PC-9 (cell line): Measurements from ENCODE around the gene FUNDC2. TPM values are rescaled to one million over a fixed set of nuclear protein-coding genes. Genes with fewer than 3 reads are reported as not detected.

Experiments
- BruUV-seq: library from RNA; stranded (reverse); fragments of 400-500 nt; replicated peaks from 2 replicates; lab custom pipeline; 2021; lab: Mats Ljungman, UMichigan
- CTCF ChIA-PET: fragments of 300-600 bp; sonication (Branson Sonifier 250); formaldehyde crosslinking; loops from one replicate; lab custom pipeline; 2022; ENCODE audit warnings: antibody characterized with exemption; lab: Charles Lee
- POLR2A ChIA-PET: fragments of 300-600 bp; sonication (Branson Sonifier 250); formaldehyde crosslinking; loops from one replicate; lab custom pipeline; 2022; ENCODE audit warnings: antibody characterized with exemption; ENCODE audit not compliant: unreplicated experiment; lab: Charles Lee
- DNase-seq, 2 experiments: peaks; one replicate each; pipeline versions ENCODE4 v3.0.0 to v3.0.0-alpha.2; 2015 to 2022; ENCODE audit warnings: mixed read lengths in 1 of 2
- H2AFZ ChIP-seq: fragments of 200-600 bp; sonication (generic); 2 replicates; pipeline ENCODE4 v1.8.1; 2017; ENCODE audit warnings: antibody characterized with exemption
- H3F3A ChIP-seq: fragments of 200-600 bp; sonication (generic); 2 replicates; pipeline ENCODE4 v1.8.1; 2017; ENCODE audit warnings: antibody characterized with exemption, mild to moderate bottlenecking, low read depth; ENCODE audit not compliant: insufficient read depth
- H3K27ac ChIP-seq: fragments of 200-600 bp; sonication (generic); 2 replicates; pipeline ENCODE4 v1.6.1; 2016; ENCODE audit warnings: mixed run types
- H3K27me3 ChIP-seq: fragments of 200-600 bp; sonication (generic); 2 replicates; pipeline ENCODE4 v1.6.1; 2016; ENCODE audit warnings: low read depth, mixed run types; ENCODE audit not compliant: insufficient read depth
- H3K36me3 ChIP-seq: fragments of 200-600 bp; sonication (generic); 2 replicates; pipeline ENCODE4 v1.6.1; 2016; ENCODE audit warnings: low read depth, mixed run types
- H3K4me1 ChIP-seq: fragments of 200-600 bp; sonication (generic); replicated peaks from 2 replicates; pipeline ENCODE4 v1.6.1; 2016; ENCODE audit warnings: mixed run types; ENCODE audit not compliant: insufficient read depth
- H3K4me2 ChIP-seq: fragments of 200-600 bp; sonication (generic); 2 replicates; pipeline ENCODE4 v1.6.1; 2017; ENCODE audit warnings: mixed run types
- H3K4me3 ChIP-seq: fragments of 200-600 bp; sonication (generic); 2 replicates; pipeline ENCODE4 v1.6.1; 2016; ENCODE audit warnings: mixed run types
- H3K79me2 ChIP-seq: fragments of 200-600 bp; sonication (generic); 2 replicates; pipeline ENCODE4 v1.6.1; 2017; ENCODE audit warnings: low read depth, mixed run types
- H3K9me2 ChIP-seq: fragments of 200-600 bp; sonication (generic); 2 replicates; pipeline ENCODE4 v1.8.1; 2017; ENCODE audit warnings: mild to moderate bottlenecking; ENCODE audit not compliant: insufficient read depth
- H3K9me3 ChIP-seq: fragments of 200-600 bp; sonication (generic); 2 replicates; pipeline ENCODE4 v1.8.1; 2016; ENCODE audit warnings: low read depth; ENCODE audit not compliant: insufficient read depth
- H4K20me1 ChIP-seq: fragments of 200-600 bp; sonication (generic); 2 replicates; pipeline ENCODE4 v1.8.1; 2017; ENCODE audit not compliant: insufficient read depth
- CTCF ChIP-seq: fragments of 200-600 bp; sonication (generic); conservative IDR thresholded peaks from 2 replicates; pipeline ENCODE4 v1.6.1; 2017; ENCODE audit warnings: mixed run types, antibody characterized with exemption, mild to moderate bottlenecking, moderate library complexity
- EZH2 ChIP-seq: fragments of 200-600 bp; sonication (generic); IDR thresholded peaks from 2 replicates; pipeline ENCODE4 v1.8.0; 2017; ENCODE audit warnings: antibody characterized with exemption, low read depth
- intact Hi-C: fragments of 100-400 bp; cut with micrococcal nuclease; formaldehyde crosslinking; loops from one replicate; pipeline ENCODE4 v1.10.0; 2022; ENCODE audit not compliant: unreplicated experiment
- total RNA-seq: library from RNA; stranded (reverse); gene quantifications from 2 replicates; pipeline ENCODE4 v1.2.3, GENCODE V29; 2021

Gene FUNDC2
- total RNA-seq, 1 experiment from 2014 or later = 90.6 TPM

GRCh38 chrX:155009994-155010472 is 16.6 kb upstream of the FUNDC2 start:
- TF ChIP-seq CTCF (no peak), EZH2 (no peak)
- no peak overlapping the region for H3K27ac ChIP-seq
- no peaks in the 10 kb centered on the region for H3K4me1 ChIP-seq
- intact Hi-C loops = no loop called here
- no peaks in the 10 kb centered on the region for H3K9me3 ChIP-seq
- H3K27me3 ChIP-seq = no peaks in the 10 kb centered on the region
- ChIA-PET POLR2A (no interaction called here), CTCF (no interaction called here)
- no peak overlapping the region for H3K4me3 ChIP-seq
- no peaks in the 10 kb centered on the region for H4K20me1 ChIP-seq
- H3K79me2 ChIP-seq = no peaks in the 10 kb centered on the region
- H3K4me2 ChIP-seq = no peak overlapping the region
- DNase-seq = no peak
- H3K36me3 ChIP-seq = no peaks in the 10 kb centered on the region
- H3F3A ChIP-seq = no peaks in the 10 kb centered on the region
- H3K9me2 ChIP-seq = no peaks in the 10 kb centered on the region
- H2AFZ ChIP-seq = no peak overlapping the region
- BruUV-seq = no TSS peak

- Histone ChIP-seq H3K4me3 (no peak overlapping the region), H3K9me2 (no peaks in the 10 kb centered on the region), H3K79me2 (no peaks in the 10 kb centered on the region), H3K4me1 (no peaks in the 10 kb centered on the region), H3K4me2 (no peak overlapping the region), H3K36me3 (no peaks in the 10 kb centered on the region), H4K20me1 (no peaks in the 10 kb centered on the region), H3K27ac (no peak overlapping the region), H2AFZ (no peak overlapping the region), H3F3A (no peaks in the 10 kb centered on the region), H3K27me3 (no peaks in the 10 kb centered on the region), H3K9me3 (no peaks in the 10 kb centered on the region)
- DNase-seq = no peak
- ChIA-PET CTCF (no interaction called here), POLR2A (no interaction called here)
- BruUV-seq = no TSS peak
- TF ChIP-seq CTCF (no peak), EZH2 (no peak)
- intact Hi-C loops = loop anchor here (10.0 kb wide), 1 partner anchor 646 kb away; the partner anchor contains the start of genes EMD and FLNA
These were observed 6.1 kb upstream of the FUNDC2 start for GRCh38 chrX:155020591-155020990.

- Histone ChIP-seq H3K9me3 (no peaks in the 10 kb centered on the region), H3K27me3 (no peaks in the 10 kb centered on the region), H2AFZ (no peak within 1 kb of the TSS), H3K9me2 (no peaks in the 10 kb centered on the region), H4K20me1 (no peaks in the 10 kb centered on the region), H3K79me2 (no peaks in the 10 kb centered on the region; the same call in 1 of the 2 replicates), H3K27ac (no peak within 1 kb of the TSS), H3K4me1 (no peaks in the 10 kb centered on the region; the same call in 1 of the 2 replicates), H3F3A (peaks cover 12% of the 10 kb centered on the region), H3K4me3 (no peak within 1 kb of the TSS), H3K36me3 (no peaks in the 10 kb centered on the region), H3K4me2 (no peak within 1 kb of the TSS)
- ChIA-PET CTCF (no interaction called here), POLR2A (no interaction called here)
- TF ChIP-seq CTCF (no peak), EZH2 (no peak)
- no peak for DNase-seq
- intact Hi-C loops = loop anchor here (10.0 kb wide), 1 partner anchor 648 kb away; the partner anchor contains the start of genes EMD and FLNA
- no TSS peak for BruUV-seq
These were observed 4.1 kb upstream of the FUNDC2 start, which contains the start of gene F8 for GRCh38 chrX:155022585-155022984. Gene F8, minus strand, starts transcription at chrX:155022723. Its CDS starts 171 bp downstream, at chrX:155022552.
